Measurements from ENCODE around the gene DRC1.
"Not testable (repeated sequence)": the region's sequence is repeated elsewhere in the genome, so short reads cannot be mapped to it uniquely, and the experiment has no call there.

DRC1 gene

GRCh38 chr2:26463244-26464192 lies 61.8 kb downstream of the DRC1 start:
- H3K9ac ChIP-seq (ENCODE audit: low read depth, low read length), result no peak overlapping the region; the same call in 1 of the 2 replicates
- peaks cover 10% of the 10 kb centered on the region for H3K4me1 ChIP-seq (ENCODE audit: control insufficient read depth, insufficient read depth, low read length)

GRCh38 chr2:26464390-26465265 lies 62.9 kb downstream of the DRC1 start:
- no peak overlapping the region for H3K27ac ChIP-seq (ENCODE audit: low read depth, low read length)
- H3K4me1 ChIP-seq (ENCODE audit: control insufficient read depth, insufficient read depth, low read length), result peaks cover 10% of the 10 kb centered on the region
- H3K4me3 ChIP-seq (ENCODE audit: low read depth, low read length), result no peak overlapping the region
- no peaks in the 10 kb centered on the region for H3K27me3 ChIP-seq (ENCODE audit: control insufficient read depth, insufficient read depth, low read length)
- no peak overlapping the region for H3K9ac ChIP-seq (ENCODE audit: low read depth, low read length)
- H3K9me3 ChIP-seq (ENCODE audit: control insufficient read depth, insufficient read depth, low read length), result no peaks in the 10 kb centered on the region
- H3K36me3 ChIP-seq (ENCODE audit: control insufficient read depth, insufficient read depth, low read length), result no peaks in the 10 kb centered on the region

More at GRCh38 chr2:26463244-26464192, 61.8 kb downstream of the DRC1 start:
- Histone ChIP-seq H3K9me3 (ENCODE audit: control insufficient read depth, insufficient read depth, low read length) (no peaks in the 10 kb centered on the region), H3K27ac (ENCODE audit: low read depth, low read length) (peak overlapping the region; percentile 75), H3K4me3 (ENCODE audit: low read depth, low read length) (no peak overlapping the region), H3K36me3 (ENCODE audit: control insufficient read depth, insufficient read depth, low read length) (no peaks in the 10 kb centered on the region), H3K27me3 (ENCODE audit: control insufficient read depth, insufficient read depth, low read length) (no peaks in the 10 kb centered on the region)

GRCh38 chr2:26465266-26465925 lies 63.7 kb downstream of the DRC1 start:
- peaks cover 10% of the 10 kb centered on the region for H3K4me1 ChIP-seq (ENCODE audit: control insufficient read depth, insufficient read depth, low read length)
- no peak overlapping the region for H3K27ac ChIP-seq (ENCODE audit: low read depth, low read length)
- no peak overlapping the region for H3K4me3 ChIP-seq (ENCODE audit: low read depth, low read length)
- H3K9ac ChIP-seq (ENCODE audit: low read depth, low read length), result no peak overlapping the region
- H3K27me3 ChIP-seq (ENCODE audit: control insufficient read depth, insufficient read depth, low read length), result no peaks in the 10 kb centered on the region
- H3K36me3 ChIP-seq (ENCODE audit: control insufficient read depth, insufficient read depth, low read length), result no peaks in the 10 kb centered on the region
- H3K9me3 ChIP-seq (ENCODE audit: control insufficient read depth, insufficient read depth, low read length), result no peaks in the 10 kb centered on the region

- H3K27me3 ChIP-seq (ENCODE audit: control insufficient read depth, insufficient read depth, low read length), result no peaks in the 10 kb centered on the region
- H3K4me3 ChIP-seq (ENCODE audit: low read depth, low read length), result no peak overlapping the region
- H3K9me3 ChIP-seq (ENCODE audit: control insufficient read depth, insufficient read depth, low read length), result no peaks in the 10 kb centered on the region
- H3K27ac ChIP-seq (ENCODE audit: low read depth, low read length), result no peak overlapping the region
- H3K36me3 ChIP-seq (ENCODE audit: control insufficient read depth, insufficient read depth, low read length), result no peaks in the 10 kb centered on the region
- no peak overlapping the region for H3K9ac ChIP-seq (ENCODE audit: low read depth, low read length)
- H3K4me1 ChIP-seq (ENCODE audit: control insufficient read depth, insufficient read depth, low read length), result peaks cover 10% of the 10 kb centered on the region
These were observed 64.3 kb downstream of the DRC1 start for GRCh38 chr2:26465981-26466471.

- H3K4me1 ChIP-seq (ENCODE audit: control insufficient read depth, insufficient read depth, low read length), result peaks cover 6% of the 10 kb centered on the region; the same call in 1 of the 2 replicates
- H3K36me3 ChIP-seq (ENCODE audit: control insufficient read depth, insufficient read depth, low read length), result no peaks in the 10 kb centered on the region
- H3K9ac ChIP-seq (ENCODE audit: low read depth, low read length), result no peak overlapping the region
- no peaks in the 10 kb centered on the region for H3K27me3 ChIP-seq (ENCODE audit: control insufficient read depth, insufficient read depth, low read length)
- H3K27ac ChIP-seq (ENCODE audit: low read depth, low read length), result no peak overlapping the region
- H3K9me3 ChIP-seq (ENCODE audit: control insufficient read depth, insufficient read depth, low read length), result no peaks in the 10 kb centered on the region
- H3K4me3 ChIP-seq (ENCODE audit: low read depth, low read length), result no peak overlapping the region
These were observed 65.1 kb downstream of the DRC1 start for GRCh38 chr2:26466662-26467310.

- not testable (repeated sequence) for H3K9ac ChIP-seq (ENCODE audit: low read depth, low read length); H3K4me1 ChIP-seq (ENCODE audit: control insufficient read depth, insufficient read depth, low read length); H3K9me3 ChIP-seq (ENCODE audit: control insufficient read depth, insufficient read depth, low read length); H3K36me3 ChIP-seq (ENCODE audit: control insufficient read depth, insufficient read depth, low read length); H3K4me3 ChIP-seq (ENCODE audit: low read depth, low read length); H3K27me3 ChIP-seq (ENCODE audit: control insufficient read depth, insufficient read depth, low read length); H3K27ac ChIP-seq (ENCODE audit: low read depth, low read length)
These were observed 66.8 kb downstream of the DRC1 start for GRCh38 chr2:26468544-26468943.

- Histone ChIP-seq H3K4me1 (ENCODE audit: control insufficient read depth, insufficient read depth, low read length) (no peaks in the 10 kb centered on the region), H3K9me3 (ENCODE audit: control insufficient read depth, insufficient read depth, low read length) (no peaks in the 10 kb centered on the region), H3K4me3 (ENCODE audit: low read depth, low read length) (no peak overlapping the region), H3K9ac (ENCODE audit: low read depth, low read length) (no peak overlapping the region), H3K36me3 (ENCODE audit: control insufficient read depth, insufficient read depth, low read length) (no peaks in the 10 kb centered on the region), H3K27ac (ENCODE audit: low read depth, low read length) (no peak overlapping the region), H3K27me3 (ENCODE audit: control insufficient read depth, insufficient read depth, low read length) (no peaks in the 10 kb centered on the region)
These were observed 67.5 kb downstream of the DRC1 start for GRCh38 chr2:26469092-26469710.

- Histone ChIP-seq H3K9ac (ENCODE audit: low read depth, low read length) (no peak overlapping the region), H3K9me3 (ENCODE audit: control insufficient read depth, insufficient read depth, low read length) (no peaks in the 10 kb centered on the region), H3K27me3 (ENCODE audit: control insufficient read depth, insufficient read depth, low read length) (no peaks in the 10 kb centered on the region), H3K36me3 (ENCODE audit: control insufficient read depth, insufficient read depth, low read length) (no peaks in the 10 kb centered on the region), H3K27ac (ENCODE audit: low read depth, low read length) (no peak overlapping the region), H3K4me1 (ENCODE audit: control insufficient read depth, insufficient read depth, low read length) (no peaks in the 10 kb centered on the region), H3K4me3 (ENCODE audit: low read depth, low read length) (no peak overlapping the region)
These were observed 68.2 kb downstream of the DRC1 start for GRCh38 chr2:26469955-26470354.

- no peak overlapping the region for H3K9ac ChIP-seq (ENCODE audit: low read depth, low read length)
- H3K4me3 ChIP-seq (ENCODE audit: low read depth, low read length), result no peak overlapping the region
- no peaks in the 10 kb centered on the region for H3K9me3 ChIP-seq (ENCODE audit: control insufficient read depth, insufficient read depth, low read length)
- no peak overlapping the region for H3K27ac ChIP-seq (ENCODE audit: low read depth, low read length)
- no peaks in the 10 kb centered on the region for H3K4me1 ChIP-seq (ENCODE audit: control insufficient read depth, insufficient read depth, low read length)
- H3K36me3 ChIP-seq (ENCODE audit: control insufficient read depth, insufficient read depth, low read length), result no peaks in the 10 kb centered on the region
- H3K27me3 ChIP-seq (ENCODE audit: control insufficient read depth, insufficient read depth, low read length), result no peaks in the 10 kb centered on the region
These were observed 69.0 kb downstream of the DRC1 start for GRCh38 chr2:26470601-26471260.

All from HUES48 (cell line).